A549 (cell line): Measurements from ENCODE around the gene PRODH. TPM values are rescaled to one million over a fixed set of nuclear protein-coding genes. Genes with fewer than 3 reads are reported as not detected.

Experiments
- ATAC-seq, 2 experiments: fragments of 200-7000 bp in 1 of 2; fragments of >200 bp in 1 of 2; cut with Nextera tagmentation in 1 of 2; cut with Tn5 transposase in 1 of 2; 3 replicates each; pipeline versions ENCODE4 v1.8.0 to v1.9.1; 2018 to 2020; ENCODE audit warnings: mild to moderate bottlenecking in 1 of 2, moderate library complexity in 1 of 2
- CTCF ChIA-PET: fragments of 300-600 bp; sonication (Branson Sonifier 250); formaldehyde crosslinking; extraction: SDS; loops from one replicate; lab custom pipeline; 2021; ENCODE audit warnings: antibody characterized with exemption, inconsistent platforms; lab: Yijun Ruan, JAX
- POLR2A ChIA-PET: fragments of 350-600 bp; formaldehyde crosslinking; extraction: SDS; loops from one replicate; lab custom pipeline; 2021; ENCODE audit warnings: antibody characterized with exemption, inconsistent platforms; lab: Yijun Ruan, JAX
- DNase-seq, 2 experiments: peaks; one replicate each; pipeline versions ENCODE4 v3.0.0 to v3.0.0-alpha.2; 2011 to 2016; ENCODE audit warnings: low read depth in 1 of 2, low spot score in 1 of 2
- FAIRE-seq: peaks from 2 replicates; lab custom pipeline; 2011; peaks lifted over from hg19 to GRCh38; lab: Jason Lieb, UNC
- H3K27ac ChIP-seq, 2 experiments: fragments of >200 bp; sonication (Bioruptor Twin); formaldehyde crosslinking; 3 replicates each; pipeline ENCODE4 v1.5.1; 2016 to 2017
- H3K4me1 ChIP-seq: fragments of >200 bp; sonication (Bioruptor Twin); formaldehyde crosslinking; 3 replicates; pipeline ENCODE4 v1.6.1; 2016
- H3K4me2 ChIP-seq: fragments of >200 bp; sonication (Bioruptor Twin); formaldehyde crosslinking; 3 replicates; pipeline ENCODE4 v1.6.1; 2016
- H3K4me3 ChIP-seq: fragments of >200 bp; sonication (Bioruptor Twin); formaldehyde crosslinking; 3 replicates; pipeline ENCODE4 v1.5.1; 2016
- H3K9me3 ChIP-seq: fragments of >200 bp; sonication (Bioruptor Twin); formaldehyde crosslinking; 3 replicates; pipeline ENCODE4 v1.6.1; 2016
- BCL3 ChIP-seq: fragments of >200 bp; sonication (Bioruptor Twin); formaldehyde crosslinking; IDR thresholded peaks from 3 replicates; pipeline ENCODE4 v1.6.1; 2016
- CBX2 ChIP-seq: fragments of 200-600 bp; sonication (generic); IDR thresholded peaks from 2 replicates; pipeline ENCODE4 v1.6.1; 2016; ENCODE audit warnings: low read depth, mild to moderate bottlenecking, borderline replicate concordance
- CEBPB ChIP-seq, 2 experiments: fragments of >200 bp in 1 of 2; sonication (Bioruptor Twin) in 1 of 2; formaldehyde crosslinking in 1 of 2; IDR thresholded peaks; 2 replicates each; pipeline ENCODE4 v1.6.1; 2012 to 2016
- CHD4 ChIP-seq: fragments of 200-600 bp; sonication (generic); IDR thresholded peaks from 2 replicates; pipeline ENCODE4 v1.6.1; 2016; ENCODE audit warnings: antibody characterized with exemption, mild to moderate bottlenecking, borderline replicate concordance
- EHMT2 ChIP-seq: fragments of 200-600 bp; sonication (generic); IDR thresholded peaks from 2 replicates; pipeline ENCODE4 v1.6.1; 2016; ENCODE audit warnings: antibody characterized with exemption, low read depth, mild to moderate bottlenecking, moderate library complexity
- FOSB ChIP-seq: fragments of 250-450 bp; sonication (Bioruptor Pico); IDR thresholded peaks from 2 replicates; pipeline ENCODE4 v1.5.0; 2020; ENCODE audit warnings: mild to moderate bottlenecking, moderate library complexity
- FOSL2 ChIP-seq, 2 experiments: fragments of 450-650 bp in 1 of 2; fragments of >200 bp in 1 of 2; sonication (Bioruptor Twin) in 1 of 2; formaldehyde crosslinking; IDR thresholded peaks; 2 replicates each; pipeline versions ENCODE4 v1.5.0 to v1.6.1; 2016 to 2020; ENCODE audit warnings: mild to moderate bottlenecking in 1 of 2, moderate library complexity in 1 of 2
- FOXS1 ChIP-seq: fragments of 250-450 bp; sonication (Bioruptor Pico); IDR thresholded peaks from 2 replicates; pipeline ENCODE4 v1.5.0; 2020; ENCODE audit warnings: mild to moderate bottlenecking, moderate library complexity
- HDAC2 ChIP-seq: fragments of 200-600 bp; sonication (generic); IDR thresholded peaks from 2 replicates; pipeline ENCODE4 v1.6.1; 2016
- HES2 ChIP-seq: fragments of >200 bp; sonication (Bioruptor Twin); formaldehyde crosslinking; IDR thresholded peaks from 2 replicates; pipeline ENCODE4 v1.6.1; 2016
- HEYL ChIP-seq: fragments of 250-450 bp; sonication (Bioruptor Pico); IDR thresholded peaks from 2 replicates; pipeline ENCODE4 v1.8.0; 2021; ENCODE audit warnings: mild to moderate bottlenecking, moderate library complexity
- HOXB13 ChIP-seq: fragments of 250-450 bp; sonication (Bioruptor Pico); IDR thresholded peaks from 2 replicates; pipeline ENCODE4 v1.5.0; 2020; ENCODE audit warnings: low read depth, mild to moderate bottlenecking, moderate library complexity
- JUNB ChIP-seq: fragments of >200 bp; sonication (Bioruptor Twin); formaldehyde crosslinking; IDR thresholded peaks from 2 replicates; pipeline ENCODE4 v1.6.1; 2016
- NR3C1 ChIP-seq: fragments of >200 bp; sonication (Bioruptor Twin); formaldehyde crosslinking; IDR thresholded peaks from 3 replicates; pipeline ENCODE4 v1.6.1; 2017
- RARB ChIP-seq: fragments of 250-450 bp; sonication (Bioruptor Pico); IDR thresholded peaks from 2 replicates; pipeline ENCODE4 v1.8.0; 2021; ENCODE audit warnings: mild to moderate bottlenecking, moderate library complexity
- REST ChIP-seq: fragments of 200-600 bp; sonication (generic); IDR thresholded peaks from 2 replicates; pipeline ENCODE4 v1.6.1; 2016; ENCODE audit warnings: antibody characterized with exemption, mild to moderate bottlenecking, moderate library complexity
- RFX5 ChIP-seq: fragments of 450-650 bp; IDR thresholded peaks from 2 replicates; pipeline ENCODE4 v1.7.1; 2014; ENCODE audit warnings: antibody characterized with exemption, mild to moderate bottlenecking, moderate library complexity
- ZC3H11A ChIP-seq: fragments of 450-650 bp; IDR thresholded peaks from 2 replicates; pipeline ENCODE4 v1.6.1; 2014; ENCODE audit warnings: antibody characterized with exemption, mild to moderate bottlenecking
- WGBS: methylation state at CpG from one replicate; pipeline ENCODE4 v1.1.6; 2017; ENCODE audit errors: missing lambda C conversion rate; 5-methylcytosine and 5-hydroxymethylcytosine counted together
- polyA plus RNA-seq, 4 experiments: library from polyadenylated mRNA; depleted of rRNA in 3 of 4; stranded (reverse); fragments of >200 nt; fragmentation: RNase III in 1 of 4; extraction: RNeasy Plus Mini Kit Qiagen cat#74134 plus additional on column Dnase treatment in 1 of 4; gene quantifications; 2 replicates in 3 of 4; 3 replicates in 1 of 4; pipeline ENCODE4 v1.2.3, GENCODE V29; 2011 to 2017

PRODH gene
- polyA plus RNA-seq, 2 of the 4 experiments (the other 2 are of a cell fraction), result 0.58 to 2.4 TPM

GRCh38 chr22:18984564-18984963 is 48.5 kb upstream of the PRODH start (continued):
- TF ChIP-seq BCL3 (no peak), EHMT2 (no peak)

- POLR2A ChIA-PET, result no interaction called here
- no peak for DNase-seq
- no peak for FAIRE-seq
Observed at GRCh38 chr22:18983120-18983651, 47.1 kb upstream of the PRODH start.

GRCh38 chr22:18980829-18981228 is 44.7 kb upstream of the PRODH start:
- Histone ChIP-seq H3K4me2 (no peak overlapping the region), H3K4me1 (no peaks in the 10 kb centered on the region), H3K27ac (no peak overlapping the region), H3K4me3 (no peak overlapping the region), H3K9me3 (peaks cover 5% of the 10 kb centered on the region; the same call in 1 of the 3 replicates)
- CTCF ChIA-PET, result interaction anchor here (0.9 kb wide), 1 partner anchor 44 kb away, joined by 3 read pairs; no protein-coding TSS in a partner anchor
- FAIRE-seq, result no peak
- no peak for TF ChIP-seq HEYL (CRISPR knock-in tag)
- no peak for TF ChIP-seq CEBPB (IDR thresholded peaks at IDR 0.05)
- TF ChIP-seq FOSL2 (IDR thresholded peaks at IDR 0.05), result no peak
- TF ChIP-seq FOSL2 (CRISPR knock-in tag; IDR thresholded peaks at IDR 0.05), result no peak
- no peak for TF ChIP-seq CBX2
- TF ChIP-seq, all 56 proteins: peak for 0
- POLR2A ChIA-PET, result no interaction called here
- DNase-seq (no peak), ATAC-seq (no peak)

More at GRCh38 chr22:18983120-18983651, 47.1 kb upstream of the PRODH start:
- peaks cover 5% of the 10 kb centered on the region; the same call in 1 of the 3 replicates for H3K9me3 ChIP-seq
- no peak overlapping the region for H3K27ac ChIP-seq
- H3K4me3 ChIP-seq, result no peak overlapping the region
- no peak for TF ChIP-seq ZC3H11A
- TF ChIP-seq REST, result no peak
- TF ChIP-seq FOSB (CRISPR knock-in tag), result no peak
- TF ChIP-seq RFX5, result no peak
- TF ChIP-seq JUNB, result no peak
- TF ChIP-seq RARB (CRISPR knock-in tag), result no peak
- TF ChIP-seq NR3C1, result no peak
- no peak for TF ChIP-seq CHD4
- no peak for TF ChIP-seq FOXS1
- TF ChIP-seq HOXB13 (CRISPR knock-in tag), result no peak
- no peak for TF ChIP-seq HDAC2
- no peak for TF ChIP-seq HES2
- ATAC-seq, result no peak
- no peak overlapping the region for H3K4me2 ChIP-seq
- CTCF ChIA-PET, result interaction anchor here (0.8 kb wide), 1 partner anchor 29 kb away, joined by 3 read pairs; no protein-coding TSS in a partner anchor
- 98% methylated on average over 6 of the region's 9 CpGs for WGBS
- no peaks in the 10 kb centered on the region for H3K4me1 ChIP-seq
